GM13977 (cell line): Measurements from ENCODE around the gene SUSD2.

Source experiments
- DNase-seq: peaks from one replicate; pipeline ENCODE4 v3.0.0; 2012; ENCODE audit warnings: low spot score
- CTCF ChIP-seq: IDR thresholded peaks from 2 replicates; pipeline ENCODE4 v1.5.1; 2012; ENCODE audit warnings: mild to moderate bottlenecking, control low read depth; ENCODE audit not compliant: insufficient read depth; ENCODE audit errors: extremely low read depth, missing control alignments
- in situ Hi-C: fragments of 300-500 bp; cut with MboI; formaldehyde crosslinking; loops from one replicate; pipeline ENCODE4 v1.12.0; 2022; ENCODE audit warnings: low sequenced_read_pairs, low pct_unique_long_range_greater_than_20kb, mixed read lengths, inconsistent platforms; ENCODE audit not compliant: unreplicated experiment

Gene SUSD2

DNA sequence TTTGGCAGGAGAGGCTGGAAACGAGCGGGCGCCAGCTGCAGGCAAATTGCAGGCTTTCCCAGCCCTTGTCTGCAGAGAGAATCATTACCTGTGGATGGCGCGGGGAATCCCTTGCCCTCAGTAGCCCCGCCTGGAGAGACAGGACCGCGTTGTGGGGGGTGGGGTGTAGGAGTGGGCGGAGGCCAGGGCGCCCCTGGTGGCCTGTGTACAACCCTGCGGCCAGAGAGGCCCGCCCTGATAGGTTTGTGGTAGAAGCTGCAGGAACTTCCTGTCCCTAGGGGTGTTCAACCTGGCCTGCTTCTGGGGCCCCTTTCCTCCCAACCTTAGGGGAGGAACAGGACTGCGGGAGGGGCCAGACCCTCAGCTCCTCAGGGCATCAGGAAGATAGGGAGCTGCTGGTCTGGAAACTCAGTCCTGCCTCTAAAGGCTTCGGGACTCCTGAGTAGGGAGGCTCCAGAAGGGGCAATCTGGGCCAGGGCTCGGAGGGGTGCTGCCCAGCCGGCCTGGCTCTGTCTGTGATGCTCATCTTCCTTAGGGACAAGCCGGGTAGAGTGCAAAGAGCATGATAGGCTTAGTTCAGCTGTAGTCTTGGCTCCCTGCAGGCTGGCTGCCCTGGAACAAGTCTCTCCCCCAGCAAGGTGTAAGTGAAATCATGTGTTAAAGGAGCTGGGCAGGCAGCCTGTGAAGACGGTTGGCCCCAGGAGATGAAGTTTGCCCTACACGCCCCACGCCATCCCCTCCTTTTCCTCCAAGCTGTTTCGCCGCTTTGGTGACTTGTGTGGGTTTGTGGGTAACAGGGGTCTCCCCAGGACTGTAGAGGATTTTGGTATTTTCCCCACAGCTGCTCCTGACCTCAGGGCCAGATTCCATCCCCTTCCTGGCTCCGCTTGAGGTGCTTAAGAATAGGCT is 24.1 kb upstream of the SUSD2 start:
- peak; percentile 84 for TF ChIP-seq CTCF
- in situ Hi-C loops = no loop called here
- DNase-seq = peak; percentile 94

- peak; percentile 51 for DNase-seq
- in situ Hi-C loops = no loop called here
- TF ChIP-seq CTCF = no peak
These were observed 23.5 kb upstream of the SUSD2 start for GRCh38 chr22:24157822-24158135.

DNA sequence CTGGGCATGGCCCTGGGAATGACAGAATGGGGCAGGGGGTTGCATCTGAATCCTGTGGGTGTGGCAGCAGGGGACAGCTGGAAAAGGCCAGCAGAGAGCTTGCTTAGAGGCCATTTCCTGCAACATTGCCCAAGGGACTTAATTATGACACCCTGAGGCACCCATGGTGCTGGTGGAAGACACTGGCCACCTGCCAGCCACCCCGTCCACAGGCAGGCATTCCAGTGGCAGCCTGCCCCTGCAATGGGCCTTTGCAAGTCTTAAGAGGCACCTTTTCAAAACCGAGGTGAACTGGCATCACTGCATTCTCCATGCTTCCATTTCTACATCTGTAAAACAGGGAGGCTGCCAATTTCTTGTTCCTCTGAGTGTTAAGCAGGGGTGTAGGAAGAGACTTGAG is 21.6 kb upstream of the SUSD2 start:
- no peak for DNase-seq
- in situ Hi-C loops = no loop called here
- no peak for TF ChIP-seq CTCF

DNA sequence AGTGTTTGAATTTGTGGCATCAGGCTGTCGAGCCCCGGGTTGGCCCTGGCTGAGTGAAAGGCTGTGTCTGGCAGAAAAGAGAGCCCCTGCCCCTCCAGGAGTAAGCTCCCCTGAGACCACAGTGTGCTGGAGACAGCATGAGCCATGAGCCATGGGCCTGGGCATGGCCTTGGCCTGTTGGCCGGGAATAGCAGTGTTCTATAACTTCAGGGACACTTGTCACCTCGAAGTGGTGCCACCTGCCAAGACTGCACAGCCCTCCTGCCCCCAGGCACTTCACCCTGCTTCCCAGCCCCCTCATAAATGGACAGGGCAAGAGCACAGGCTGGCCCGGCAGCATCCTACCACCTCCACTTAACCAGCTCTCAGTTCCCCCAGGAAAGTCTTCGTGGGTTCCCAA is 20.7 kb upstream of the SUSD2 start:
- TF ChIP-seq CTCF = no peak
- DNase-seq = no peak
- in situ Hi-C loops = no loop called here

DNA sequence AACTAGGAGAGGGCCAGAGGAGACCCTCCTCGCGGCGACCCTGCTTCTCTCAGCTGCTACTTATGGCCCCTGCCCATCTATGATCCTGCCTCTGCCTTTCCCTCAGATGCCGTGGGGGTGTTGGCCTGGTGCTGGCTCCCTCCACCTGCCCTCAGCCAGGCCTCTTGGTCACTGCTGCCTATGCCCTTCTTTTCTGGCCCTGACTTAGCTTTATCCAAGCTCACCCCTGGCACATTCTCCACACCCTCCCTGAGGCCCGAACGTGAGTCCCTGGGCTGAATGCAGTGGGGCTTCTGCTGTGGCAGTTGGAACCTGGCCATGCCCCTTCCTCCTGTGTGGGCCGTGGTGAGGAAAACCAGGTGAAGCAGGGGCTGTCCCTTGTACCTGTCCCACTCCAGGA is 19.8 kb upstream of the SUSD2 start:
- in situ Hi-C loops = no loop called here
- no peak for TF ChIP-seq CTCF
- DNase-seq = no peak

DNA sequence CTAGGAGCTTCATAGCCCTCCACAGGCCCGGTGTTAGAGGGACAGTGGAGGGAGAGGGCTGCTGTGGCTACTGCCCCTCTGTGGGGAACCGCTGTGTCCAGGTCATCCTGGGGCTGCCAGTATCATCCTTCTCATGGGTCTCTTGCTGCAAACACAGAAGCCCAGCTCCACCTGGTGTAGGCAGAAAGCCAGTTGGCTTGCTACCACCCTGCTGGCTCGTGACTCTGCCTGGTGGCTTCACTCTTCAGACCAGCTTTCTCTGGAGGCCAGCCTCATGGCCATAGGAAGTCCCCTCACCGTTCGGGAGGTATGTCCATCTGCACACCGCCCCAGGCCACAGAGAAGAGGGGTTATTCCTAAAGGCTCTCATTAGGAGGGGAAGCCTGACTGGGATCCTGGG is 19.4 kb upstream of the SUSD2 start:
- TF ChIP-seq CTCF = no peak
- in situ Hi-C loops = no loop called here
- no peak for DNase-seq
